Activated CD4-positive, alpha-beta memory T cell treated with anti-CD3 and anti-CD28 coated beads for 36 hours (primary cell): ENCODE data around the gene DGKI. TPM values are rescaled to one million over a fixed set of nuclear protein-coding genes. Genes with fewer than 3 reads are reported as not detected.
A peak's percentile ranks its signal among the peaks of the same experiment; 100 is the strongest.

ENCODE experiments used
- CTCF ChIA-PET: fragments of 350-600 bp; sonication (Branson Sonifier 250); formaldehyde crosslinking; loops from one replicate; lab custom pipeline; 2021; ENCODE audit warnings: antibody characterized with exemption, inconsistent platforms; lab: Charles Lee
- POLR2A ChIA-PET: fragments of 350-600 bp; sonication (Branson Sonifier 250); formaldehyde crosslinking; loops from one replicate; lab custom pipeline; 2021; ENCODE audit warnings: antibody characterized with exemption; lab: Charles Lee
- DNase-seq: peaks from one replicate; pipeline ENCODE4 v3.0.0-alpha.2; 2020
- H3K27ac Mint-ChIP-seq: one replicate; pipeline ENCODE4 v1.8.0; 2021; ENCODE audit warnings: mixed read lengths
- H3K27me3 Mint-ChIP-seq: one replicate; pipeline ENCODE4 v1.8.0; 2021; ENCODE audit warnings: mixed read lengths
- H3K36me3 Mint-ChIP-seq: one replicate; pipeline ENCODE4 v1.8.0; 2021; ENCODE audit warnings: mixed read lengths
- H3K4me1 Mint-ChIP-seq: one replicate; pipeline ENCODE4 v1.8.0; 2021; ENCODE audit warnings: low read depth, mixed read lengths
- H3K4me3 Mint-ChIP-seq: one replicate; pipeline ENCODE4 v1.8.0; 2021; ENCODE audit warnings: mild to moderate bottlenecking, mixed read lengths
- H3K9me3 Mint-ChIP-seq: one replicate; pipeline ENCODE4 v1.8.0; 2021; ENCODE audit warnings: mixed read lengths
- intact Hi-C: fragments of 100-400 bp; cut with micrococcal nuclease; formaldehyde crosslinking; loops from one replicate; pipeline ENCODE4 v1.15.1; 2023
- total RNA-seq, 2 experiments: library from RNA; stranded (reverse); gene quantifications; one replicate each; pipeline ENCODE4 v1.2.3, GENCODE V29; 2021

DGKI gene
- total RNA-seq, 2 experiments from 2014 or later: 5.4 to 7.0 TPM

GRCh38 chr7:137670222-137671064 is 176.3 kb downstream of the DGKI start:
- ChIA-PET POLR2A (no interaction called here), CTCF (interaction anchor here (0.6 to 4.9 kb wide), 3 partner anchors 9 to 230 kb away, joined by 3 to 29 read pairs (median 4); no protein-coding TSS in a partner anchor)
- DNase-seq: no peak
- intact Hi-C loops: no loop called here
- Mint-ChIP-seq H3K27ac (no peak overlapping the region), H3K4me3 (no peak overlapping the region), H3K27me3 (peaks cover 9% of the 10 kb centered on the region), H3K9me3 (no peaks in the 10 kb centered on the region), H3K36me3 (no peaks in the 10 kb centered on the region), H3K4me1 (no peaks in the 10 kb centered on the region)

GRCh38 chr7:137669706-137670105 is 177.1 kb downstream of the DGKI start:
- DNase-seq: no peak
- no peaks in the 10 kb centered on the region for H3K9me3 Mint-ChIP-seq
- H3K4me1 Mint-ChIP-seq: no peaks in the 10 kb centered on the region
- no peaks in the 10 kb centered on the region for H3K36me3 Mint-ChIP-seq
- ChIA-PET POLR2A (no interaction called here), CTCF (interaction anchor here (4.9 kb wide), 1 partner anchor 13 kb away, joined by 29 read pairs; no protein-coding TSS in a partner anchor)
- peaks cover 8% of the 10 kb centered on the region for H3K27me3 Mint-ChIP-seq
- H3K27ac Mint-ChIP-seq: no peak overlapping the region
- no peak overlapping the region for H3K4me3 Mint-ChIP-seq
- intact Hi-C loops: no loop called here

- Mint-ChIP-seq H3K27ac (no peak overlapping the region), H3K4me3 (no peak overlapping the region), H3K27me3 (peaks cover 6% of the 10 kb centered on the region), H3K4me1 (no peaks in the 10 kb centered on the region), H3K36me3 (no peaks in the 10 kb centered on the region), H3K9me3 (no peaks in the 10 kb centered on the region)
- no peak for DNase-seq
- intact Hi-C loops: no loop called here
- ChIA-PET CTCF (interaction anchor here (4.9 kb wide), 1 partner anchor 12 kb away, joined by 29 read pairs; no protein-coding TSS in a partner anchor), POLR2A (no interaction called here)
Observed at GRCh38 chr7:137668404-137668803, 178.4 kb downstream of the DGKI start.

GRCh38 chr7:137667633-137668387 is 179.0 kb downstream of the DGKI start:
- H3K4me3 Mint-ChIP-seq: no peak overlapping the region
- intact Hi-C loops: no loop called here
- no peak overlapping the region for H3K27ac Mint-ChIP-seq
- peaks cover 5% of the 10 kb centered on the region for H3K27me3 Mint-ChIP-seq
- DNase-seq: no peak
- no peaks in the 10 kb centered on the region for H3K9me3 Mint-ChIP-seq
- POLR2A ChIA-PET: no interaction called here
- CTCF ChIA-PET: interaction anchor here (0.6 to 4.9 kb wide), 2 partner anchors 11 to 324 kb away, joined by 4 to 29 read pairs; no protein-coding TSS in a partner anchor
- no peaks in the 10 kb centered on the region for H3K4me1 Mint-ChIP-seq
- no peaks in the 10 kb centered on the region for H3K36me3 Mint-ChIP-seq

GRCh38 chr7:137664846-137665245 is 181.9 kb downstream of the DGKI start:
- Mint-ChIP-seq H3K4me1 (no peaks in the 10 kb centered on the region), H3K9me3 (no peaks in the 10 kb centered on the region), H3K27me3 (peaks cover 3% of the 10 kb centered on the region), H3K36me3 (no peaks in the 10 kb centered on the region), H3K4me3 (no peak overlapping the region), H3K27ac (no peak overlapping the region)
- ChIA-PET POLR2A (no interaction called here), CTCF (no interaction called here)
- intact Hi-C loops: no loop called here
- no peak for DNase-seq

- H3K27ac Mint-ChIP-seq: no peak overlapping the region
- no peaks in the 10 kb centered on the region for H3K36me3 Mint-ChIP-seq
- no peak for DNase-seq
- no peak overlapping the region for H3K4me3 Mint-ChIP-seq
- ChIA-PET POLR2A (no interaction called here), CTCF (interaction anchor here (1.1 kb wide), 1 partner anchor 9 kb away, joined by 4 read pairs; no protein-coding TSS in a partner anchor)
- no peaks in the 10 kb centered on the region for H3K4me1 Mint-ChIP-seq
- no peaks in the 10 kb centered on the region for H3K9me3 Mint-ChIP-seq
- H3K27me3 Mint-ChIP-seq: peaks cover 1% of the 10 kb centered on the region
- intact Hi-C loops: no loop called here
Observed at GRCh38 chr7:137661634-137662033, 185.1 kb downstream of the DGKI start.

- intact Hi-C loops: no loop called here
- H3K36me3 Mint-ChIP-seq: no peaks in the 10 kb centered on the region
- peaks cover 4% of the 10 kb centered on the region for H3K27me3 Mint-ChIP-seq
- no peaks in the 10 kb centered on the region for H3K9me3 Mint-ChIP-seq
- H3K4me1 Mint-ChIP-seq: no peaks in the 10 kb centered on the region
- POLR2A ChIA-PET: no interaction called here
- H3K4me3 Mint-ChIP-seq: no peak overlapping the region
- CTCF ChIA-PET: interaction anchor here (0.7 to 3.4 kb wide), 5 partner anchors 11 to 351 kb away, joined by 3 to 29 read pairs (median 5); partner anchors contain the start of gene CREB3L2
- H3K27ac Mint-ChIP-seq: no peak overlapping the region
- no peak for DNase-seq
Observed at GRCh38 chr7:137658190-137658900, 188.4 kb downstream of the DGKI start.

- ChIA-PET POLR2A (no interaction called here), CTCF (interaction anchor here (2.6 to 4.8 kb wide), 4 partner anchors 12 to 351 kb away, joined by 11 to 75 read pairs (median 24); no protein-coding TSS in a partner anchor)
- no peaks in the 10 kb centered on the region for H3K9me3 Mint-ChIP-seq
- DNase-seq: no peak
- H3K27me3 Mint-ChIP-seq: peaks cover 4% of the 10 kb centered on the region
- H3K27ac Mint-ChIP-seq: no peak overlapping the region
- H3K4me3 Mint-ChIP-seq: no peak overlapping the region
- no peaks in the 10 kb centered on the region for H3K36me3 Mint-ChIP-seq
- intact Hi-C loops: no loop called here
- H3K4me1 Mint-ChIP-seq: no peaks in the 10 kb centered on the region
Observed at GRCh38 chr7:137657476-137658189, 189.1 kb downstream of the DGKI start.

GRCh38 chr7:137656850-137657232 is 189.9 kb downstream of the DGKI start:
- Mint-ChIP-seq H3K4me3 (no peak overlapping the region), H3K9me3 (no peaks in the 10 kb centered on the region), H3K36me3 (no peaks in the 10 kb centered on the region), H3K27me3 (peaks cover 4% of the 10 kb centered on the region), H3K27ac (no peak overlapping the region), H3K4me1 (no peaks in the 10 kb centered on the region)
- POLR2A ChIA-PET: no interaction called here
- intact Hi-C loops: loop anchor here (1.0 kb wide), 3 partner anchors 242 to 351 kb away; no protein-coding TSS in a partner anchor
- DNase-seq: no peak
- CTCF ChIA-PET: interaction anchor here (0.6 to 4.8 kb wide), 37 partner anchors 9 to 367 kb away, joined by 3 to 75 read pairs (median 5); partner anchors contain the start of genes CREB3L2 and DGKI

GRCh38 chr7:137656227-137656849 is 190.4 kb downstream of the DGKI start:
- no peaks in the 10 kb centered on the region for H3K4me1 Mint-ChIP-seq
- no peaks in the 10 kb centered on the region for H3K9me3 Mint-ChIP-seq
- peak; percentile 81 for DNase-seq
- H3K36me3 Mint-ChIP-seq: no peaks in the 10 kb centered on the region
- no peak overlapping the region for H3K27ac Mint-ChIP-seq
- H3K27me3 Mint-ChIP-seq: peaks cover 4% of the 10 kb centered on the region
- intact Hi-C loops: loop anchor here (1.0 kb wide), 3 partner anchors 243 to 352 kb away; no protein-coding TSS in a partner anchor
- no peak overlapping the region for H3K4me3 Mint-ChIP-seq
- ChIA-PET POLR2A (no interaction called here), CTCF (interaction anchor here (0.6 to 4.8 kb wide), 40 partner anchors 9 to 367 kb away, joined by 3 to 75 read pairs (median 4); partner anchors contain the start of genes CREB3L2 and DGKI)
